CD8-positive, alpha-beta memory T cell (primary cell): ENCODE measurements around the gene TARP.

Experiments
- CTCF ChIA-PET: fragments of 350-600 bp; sonication (Branson Sonifier 250); formaldehyde crosslinking; loops from one replicate; lab custom pipeline; 2021; ENCODE audit warnings: antibody characterized with exemption; lab: Charles Lee
- POLR2A ChIA-PET: fragments of 350-600 bp; sonication (Branson Sonifier 250); formaldehyde crosslinking; loops from one replicate; lab custom pipeline; 2021; ENCODE audit warnings: antibody characterized with exemption; lab: Charles Lee
- DNase-seq, 5 donors: peaks; one replicate each; pipeline versions ENCODE4 v3.0.0 to v3.0.0-alpha.2; 2020 to 2022; ENCODE audit warnings: mixed read lengths in 1 of 5
- H3K27ac ChIP-seq: one replicate; pipeline ENCODE4 v1.7.0; 2013; ENCODE audit warnings: low read depth, mild to moderate bottlenecking, low read length, moderate library complexity
- H3K27me3 ChIP-seq: 2 replicates; pipeline ENCODE4 v1.7.0; 2013; ENCODE audit warnings: low read length, mild to moderate bottlenecking; ENCODE audit not compliant: insufficient read depth, poor library complexity, severe bottlenecking
- H3K36me3 ChIP-seq: 2 replicates; pipeline ENCODE4 v1.7.0; 2013; ENCODE audit warnings: mild to moderate bottlenecking, low read length, moderate library complexity; ENCODE audit not compliant: insufficient read depth
- H3K4me1 ChIP-seq: 2 replicates; pipeline ENCODE4 v1.7.0; 2013; ENCODE audit warnings: mild to moderate bottlenecking, low read length, moderate library complexity; ENCODE audit not compliant: insufficient read depth
- H3K4me3 ChIP-seq: 2 replicates; pipeline ENCODE4 v1.7.0; 2013; ENCODE audit warnings: mild to moderate bottlenecking, low read length
- H3K9me3 ChIP-seq: 2 replicates; pipeline ENCODE4 v1.7.0; 2013; ENCODE audit warnings: mild to moderate bottlenecking, low read length
- H3K27ac Mint-ChIP-seq, 8 donors: one replicate each; pipeline ENCODE4 v1.8.0; 2020 to 2021; ENCODE audit warnings: mixed read lengths in 8 of 8, mild to moderate bottlenecking in 6 of 8, inconsistent platforms in 3 of 8, moderate library complexity in 3 of 8
- H3K27me3 Mint-ChIP-seq, 2 donors: one replicate each; pipeline ENCODE4 v1.8.0; 2020 to 2021; ENCODE audit warnings: mixed read lengths in 2 of 2, mild to moderate bottlenecking in 1 of 2, moderate library complexity in 1 of 2
- H3K36me3 Mint-ChIP-seq, 3 donors: one replicate each; pipeline ENCODE4 v1.8.0; 2020 to 2021; ENCODE audit warnings: mixed read lengths in 3 of 3, inconsistent platforms in 1 of 3, mild to moderate bottlenecking in 1 of 3
- H3K4me1 Mint-ChIP-seq, 3 donors: one replicate each; pipeline ENCODE4 v1.8.0; 2020 to 2021; ENCODE audit warnings: mixed read lengths in 3 of 3, inconsistent platforms in 1 of 3, mild to moderate bottlenecking in 1 of 3
- H3K4me3 Mint-ChIP-seq, 7 donors: one replicate each; pipeline ENCODE4 v1.8.0; 2020 to 2021; ENCODE audit warnings: mixed read lengths in 7 of 7, mild to moderate bottlenecking in 6 of 7, moderate library complexity in 4 of 7, inconsistent platforms in 2 of 7
- H3K9me3 Mint-ChIP-seq, 5 donors: one replicate each; pipeline ENCODE4 v1.8.0; 2020 to 2022; ENCODE audit warnings: mixed read lengths in 5 of 5, mild to moderate bottlenecking in 3 of 5, moderate library complexity in 2 of 5, inconsistent platforms in 1 of 5

Gene TARP

DNA sequence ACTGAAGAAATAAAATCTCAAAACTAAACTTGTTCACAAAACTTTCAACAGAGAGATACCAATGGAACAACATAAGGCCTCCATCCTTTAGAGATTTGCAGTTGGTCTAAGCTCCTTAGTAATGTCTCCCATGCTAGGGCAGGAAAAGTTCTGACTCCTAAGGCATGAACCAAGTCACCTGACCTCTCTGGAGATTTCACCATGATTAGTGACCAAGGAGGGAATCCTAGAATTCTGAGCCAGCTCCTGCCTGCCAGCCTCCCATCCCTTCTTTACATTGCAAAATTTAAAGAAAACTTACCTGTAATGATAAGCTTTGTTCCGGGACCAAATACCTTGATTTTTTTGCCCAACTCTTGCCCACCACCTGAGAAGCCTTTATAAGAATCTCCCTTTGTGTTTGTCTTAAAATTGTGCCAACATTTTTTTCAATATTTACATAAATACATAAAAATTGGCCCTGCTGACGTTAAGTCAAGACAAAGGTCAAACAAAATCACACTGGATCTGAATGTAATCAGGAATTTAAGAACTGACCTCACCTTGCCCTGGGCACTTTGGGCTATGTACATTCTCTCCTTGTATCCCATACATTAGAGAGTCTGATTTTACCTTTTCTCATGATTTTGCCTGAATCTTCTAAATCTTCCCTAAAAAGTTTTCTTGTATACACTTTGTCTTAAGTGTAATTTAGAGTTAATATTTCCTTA, at the start of gene TARP:
Gene TARP (minus strand): TSS at position 351 of the 710 bp plus-strand sequence.
- Histone ChIP-seq H3K9me3 (no peaks in the 10 kb centered on the region), H3K36me3 (no peaks in the 10 kb centered on the region), H3K27ac (no peak within 1 kb of the TSS), H3K27me3 (no peaks in the 10 kb centered on the region), H3K4me1 (no peaks in the 10 kb centered on the region), H3K4me3 (no peak within 1 kb of the TSS)
- Mint-ChIP-seq H3K4me3 (peak within 1 kb of the TSS; percentile 63 to 90 (median 83)), H3K27me3 (no peaks in the 10 kb centered on the region), H3K36me3 (peaks cover 0 to 8% (median 0%) of the 10 kb centered on the region in 3 donors), H3K4me1 (no peaks in the 10 kb centered on the region), H3K27ac (peak within 1 kb of the TSS in 4 of 8 donors; percentile 19 to 68 (median 46)), H3K9me3 (no peaks in the 10 kb centered on the region)
- POLR2A ChIA-PET: interaction anchor here (0.7 kb wide), 1 partner anchor 44 kb away, joined by 4 read pairs; no protein-coding TSS in a partner anchor
- DNase-seq: no peak
- CTCF ChIA-PET: interaction anchor here (1.4 kb wide), 1 partner anchor 72 kb away, joined by 5 read pairs; no protein-coding TSS in a partner anchor

- H3K27ac ChIP-seq: no peak overlapping the region
- H3K4me3 ChIP-seq: no peak overlapping the region
- H3K27ac Mint-ChIP-seq: peak overlapping the region in 5 of 8 donors; percentile 29 to 92 (median 45)
- no peaks in the 10 kb centered on the region for H3K9me3 ChIP-seq
- H3K27me3 Mint-ChIP-seq: no peaks in the 10 kb centered on the region
- H3K4me3 Mint-ChIP-seq: no peak overlapping the region
- H3K4me1 ChIP-seq: peaks cover 35% of the 10 kb centered on the region
- no peaks in the 10 kb centered on the region for H3K27me3 ChIP-seq
- H3K36me3 ChIP-seq: no peaks in the 10 kb centered on the region
- H3K36me3 Mint-ChIP-seq: peaks cover 0 to 2% (median 0%) of the 10 kb centered on the region in 3 donors
- POLR2A ChIA-PET: no interaction called here
- CTCF ChIA-PET: interaction anchor here (1.9 to 7.0 kb wide), 2 partner anchors 12 to 107 kb away, joined by 6 to 59 read pairs; no protein-coding TSS in a partner anchor
- DNase-seq: no peak
- no peaks in the 10 kb centered on the region for H3K9me3 Mint-ChIP-seq
- H3K4me1 Mint-ChIP-seq: peaks cover 49 to 75% (median 62%) of the 10 kb centered on the region in 3 donors
Measured at GRCh38 chr7:38323156-38323555, 49.7 kb upstream of the TARP start.

DNA sequence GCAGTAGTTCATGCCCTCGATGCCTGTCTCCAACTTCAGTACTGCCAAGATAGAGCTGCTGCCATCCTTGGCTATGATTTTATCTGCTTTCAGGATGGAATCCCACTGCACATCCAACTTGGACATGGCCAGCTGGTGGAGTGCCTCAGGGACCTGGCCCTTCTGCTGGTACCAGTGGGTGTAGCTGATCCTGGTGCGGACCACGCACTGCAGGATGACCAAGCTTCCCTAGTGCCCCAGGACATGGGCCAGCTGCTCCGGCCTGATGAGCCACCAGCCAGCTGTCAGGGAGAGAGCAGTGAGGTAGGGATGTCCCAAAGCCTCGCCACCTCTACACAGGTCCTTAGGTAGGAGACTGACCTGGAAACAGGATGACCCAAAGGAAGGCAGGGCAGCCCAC, 49.0 kb upstream of the TARP start:
- no peak for DNase-seq
- Histone ChIP-seq H3K27ac (no peak overlapping the region), H3K9me3 (no peaks in the 10 kb centered on the region), H3K4me3 (no peak overlapping the region), H3K27me3 (no peaks in the 10 kb centered on the region), H3K36me3 (no peaks in the 10 kb centered on the region), H3K4me1 (peaks cover 35% of the 10 kb centered on the region)
- H3K27ac Mint-ChIP-seq: peak overlapping the region in 3 of 8 donors; percentile 30 to 85 (median 81)
- no peaks in the 10 kb centered on the region for H3K9me3 Mint-ChIP-seq
- peaks cover 0 to 6% (median 0%) of the 10 kb centered on the region in 3 donors for H3K36me3 Mint-ChIP-seq
- no peak overlapping the region for H3K4me3 Mint-ChIP-seq
- no peaks in the 10 kb centered on the region for H3K27me3 Mint-ChIP-seq
- ChIA-PET CTCF (interaction anchor here (1.9 to 7.0 kb wide), 3 partner anchors 8 to 107 kb away, joined by 6 to 59 read pairs (median 39); no protein-coding TSS in a partner anchor), POLR2A (interaction anchor here (0.8 kb wide), 1 partner anchor 9 kb away, joined by 3 read pairs; no protein-coding TSS in a partner anchor)
- peaks cover 48 to 72% (median 60%) of the 10 kb centered on the region in 3 donors for H3K4me1 Mint-ChIP-seq

- H3K4me3 Mint-ChIP-seq: no peak overlapping the region
- Histone ChIP-seq H3K36me3 (no peaks in the 10 kb centered on the region), H3K9me3 (no peaks in the 10 kb centered on the region), H3K4me3 (no peak overlapping the region), H3K4me1 (peaks cover 30% of the 10 kb centered on the region), H3K27ac (no peak overlapping the region), H3K27me3 (no peaks in the 10 kb centered on the region)
- no peaks in the 10 kb centered on the region for H3K27me3 Mint-ChIP-seq
- POLR2A ChIA-PET: interaction anchor here (0.8 to 1.6 kb wide), 3 partner anchors 9 to 13 kb away, joined by 3 to 4 read pairs (median 3); no protein-coding TSS in a partner anchor
- CTCF ChIA-PET: interaction anchor here (1.3 to 7.0 kb wide), 3 partner anchors 9 to 24 kb away, joined by 3 to 59 read pairs (median 39); no protein-coding TSS in a partner anchor
- no peak for DNase-seq
- H3K27ac Mint-ChIP-seq: peak overlapping the region in 2 of 8 donors; percentile 51 to 84
- peaks cover 0 to 7% (median 0%) of the 10 kb centered on the region in 3 donors for H3K36me3 Mint-ChIP-seq
- peaks cover 44 to 67% (median 56%) of the 10 kb centered on the region in 3 donors for H3K4me1 Mint-ChIP-seq
- no peaks in the 10 kb centered on the region for H3K9me3 Mint-ChIP-seq
Measured at GRCh38 chr7:38321967-38322366, 48.5 kb upstream of the TARP start.

DNA sequence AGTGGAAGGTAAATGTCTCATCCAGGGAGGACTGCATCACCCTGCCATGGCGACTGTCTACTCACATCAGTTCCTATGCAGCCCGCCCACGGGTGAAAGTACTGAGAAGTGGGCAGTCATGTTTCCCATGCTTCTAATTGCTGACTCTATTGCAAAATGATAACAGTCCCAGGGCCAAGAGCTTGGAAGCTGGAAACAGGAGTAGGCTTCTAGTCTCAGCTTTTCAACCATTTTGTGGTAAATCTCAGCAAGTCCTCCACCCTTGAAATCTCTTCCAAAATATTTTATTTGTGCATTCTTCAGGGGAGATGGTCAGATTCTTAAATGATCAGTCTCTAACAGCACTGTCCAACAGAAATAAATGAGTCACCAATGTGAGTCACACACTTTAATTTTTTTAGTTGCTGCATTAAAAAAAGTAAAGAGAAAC, 48.1 kb upstream of the TARP start:
- peak overlapping the region; percentile 48 to 83 (median 57) for H3K4me3 Mint-ChIP-seq
- no peak for DNase-seq
- no peaks in the 10 kb centered on the region for H3K36me3 ChIP-seq
- ChIA-PET CTCF (interaction anchor here (1.3 to 7.2 kb wide), 4 partner anchors 9 to 103 kb away, joined by 3 to 75 read pairs (median 49); no protein-coding TSS in a partner anchor), POLR2A (interaction anchor here (1.0 to 1.6 kb wide), 2 partner anchors 10 to 13 kb away, joined by 3 to 4 read pairs; no protein-coding TSS in a partner anchor)
- peak overlapping the region in 7 of 8 donors; percentile 39 to 100 (median 78) for H3K27ac Mint-ChIP-seq
- H3K27me3 ChIP-seq: no peaks in the 10 kb centered on the region
- no peak overlapping the region for H3K27ac ChIP-seq
- peaks cover 0 to 8% (median 0%) of the 10 kb centered on the region in 3 donors for H3K36me3 Mint-ChIP-seq
- no peaks in the 10 kb centered on the region for H3K9me3 ChIP-seq
- no peak overlapping the region for H3K4me3 ChIP-seq
- H3K4me1 ChIP-seq: peaks cover 26% of the 10 kb centered on the region
- no peaks in the 10 kb centered on the region for H3K27me3 Mint-ChIP-seq
- H3K4me1 Mint-ChIP-seq: peaks cover 40 to 63% (median 52%) of the 10 kb centered on the region in 3 donors
- H3K9me3 Mint-ChIP-seq: no peaks in the 10 kb centered on the region

DNA sequence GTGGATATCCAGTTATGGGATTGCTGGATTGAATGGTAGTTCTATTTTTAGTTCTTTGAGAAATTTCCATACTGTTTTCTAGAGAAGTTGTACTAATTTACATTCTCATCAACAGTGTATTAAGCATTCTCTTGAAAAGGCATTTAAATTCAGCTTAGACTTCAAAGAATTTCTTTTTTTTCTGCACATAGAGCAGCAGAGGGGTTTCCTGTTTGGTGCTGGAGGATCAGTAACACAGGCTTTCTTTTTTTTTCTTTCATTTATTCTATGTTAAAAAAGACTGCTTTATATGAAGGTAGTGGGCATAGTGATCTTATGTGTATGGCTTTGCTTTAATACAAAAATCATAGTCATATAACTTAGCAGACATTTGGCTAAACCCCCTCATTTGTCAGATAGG, 47.6 kb upstream of the TARP start:
- Mint-ChIP-seq H3K36me3 (peaks cover 0 to 8% (median 0%) of the 10 kb centered on the region in 3 donors), H3K9me3 (no peaks in the 10 kb centered on the region), H3K4me3 (peak overlapping the region; percentile 48 to 83 (median 57)), H3K27ac (peak overlapping the region in 7 of 8 donors; percentile 39 to 100 (median 78)), H3K4me1 (peaks cover 40 to 63% (median 54%) of the 10 kb centered on the region in 3 donors), H3K27me3 (no peaks in the 10 kb centered on the region)
- H3K4me1 ChIP-seq: peaks cover 26% of the 10 kb centered on the region
- H3K36me3 ChIP-seq: no peaks in the 10 kb centered on the region
- ChIA-PET CTCF (interaction anchor here (1.3 to 7.2 kb wide), 4 partner anchors 10 to 102 kb away, joined by 3 to 75 read pairs (median 49); no protein-coding TSS in a partner anchor), POLR2A (interaction anchor here (1.0 to 1.6 kb wide), 2 partner anchors 10 to 14 kb away, joined by 3 to 4 read pairs; no protein-coding TSS in a partner anchor)
- H3K27me3 ChIP-seq: no peaks in the 10 kb centered on the region
- no peaks in the 10 kb centered on the region for H3K9me3 ChIP-seq
- no peak for DNase-seq
- H3K4me3 ChIP-seq: no peak overlapping the region
- no peak overlapping the region for H3K27ac ChIP-seq

DNA sequence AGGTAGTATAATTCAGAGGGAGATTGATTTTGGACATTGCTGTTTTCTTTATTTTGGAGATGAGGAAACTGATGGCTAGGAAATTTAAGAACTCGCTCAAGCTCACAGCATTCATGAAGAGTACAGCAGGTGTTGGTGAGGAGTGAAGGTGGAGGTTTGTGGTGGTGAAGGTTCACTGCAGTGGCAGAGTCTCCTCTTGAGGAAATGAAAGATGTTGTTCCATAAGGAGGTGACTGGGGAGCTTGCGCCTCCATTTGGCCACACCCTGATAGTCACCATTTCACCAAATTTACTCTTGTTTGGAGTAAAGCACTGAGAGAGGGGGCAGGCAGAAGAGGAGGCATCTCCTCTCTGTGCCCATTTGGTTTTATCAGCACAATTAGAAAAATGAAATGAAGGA, 46.4 kb upstream of the TARP start:
- peaks cover 0 to 8% (median 0%) of the 10 kb centered on the region in 3 donors for H3K36me3 Mint-ChIP-seq
- no peaks in the 10 kb centered on the region for H3K27me3 Mint-ChIP-seq
- no peaks in the 10 kb centered on the region for H3K9me3 ChIP-seq
- DNase-seq: no peak
- peaks cover 26% of the 10 kb centered on the region for H3K4me1 ChIP-seq
- H3K27ac ChIP-seq: no peak overlapping the region
- no peaks in the 10 kb centered on the region for H3K36me3 ChIP-seq
- H3K27me3 ChIP-seq: no peaks in the 10 kb centered on the region
- H3K4me1 Mint-ChIP-seq: peaks cover 40 to 62% (median 54%) of the 10 kb centered on the region in 3 donors
- no peaks in the 10 kb centered on the region for H3K9me3 Mint-ChIP-seq
- peak overlapping the region; percentile 75 to 100 (median 96) for H3K27ac Mint-ChIP-seq
- no peak overlapping the region for H3K4me3 ChIP-seq
- CTCF ChIA-PET: interaction anchor here (0.7 to 7.2 kb wide), 12 partner anchors 8 to 212 kb away, joined by 3 to 75 read pairs (median 8); partner anchors contain the start of gene STARD3NL
- POLR2A ChIA-PET: interaction anchor here (0.6 kb wide), 1 partner anchor 15 kb away, joined by 3 read pairs; no protein-coding TSS in a partner anchor
- H3K4me3 Mint-ChIP-seq: peak overlapping the region; percentile 63 to 99 (median 72)
